ENCODE measurements around the gene TSPO2. TPM values are rescaled to one million over a fixed set of nuclear protein-coding genes. Genes with fewer than 3 reads are reported as not detected.
A peak's percentile ranks its signal among the peaks of the same experiment; 100 is the strongest.

TSPO2 gene
- total and polyA plus RNA-seq, 2 of the 13 experiments (the other 11 are each of a cell fraction or from before 2014, with no cell fraction given) = 0.55 TPM; not detected in 1

- TF ChIP-seq, protein P1, sequence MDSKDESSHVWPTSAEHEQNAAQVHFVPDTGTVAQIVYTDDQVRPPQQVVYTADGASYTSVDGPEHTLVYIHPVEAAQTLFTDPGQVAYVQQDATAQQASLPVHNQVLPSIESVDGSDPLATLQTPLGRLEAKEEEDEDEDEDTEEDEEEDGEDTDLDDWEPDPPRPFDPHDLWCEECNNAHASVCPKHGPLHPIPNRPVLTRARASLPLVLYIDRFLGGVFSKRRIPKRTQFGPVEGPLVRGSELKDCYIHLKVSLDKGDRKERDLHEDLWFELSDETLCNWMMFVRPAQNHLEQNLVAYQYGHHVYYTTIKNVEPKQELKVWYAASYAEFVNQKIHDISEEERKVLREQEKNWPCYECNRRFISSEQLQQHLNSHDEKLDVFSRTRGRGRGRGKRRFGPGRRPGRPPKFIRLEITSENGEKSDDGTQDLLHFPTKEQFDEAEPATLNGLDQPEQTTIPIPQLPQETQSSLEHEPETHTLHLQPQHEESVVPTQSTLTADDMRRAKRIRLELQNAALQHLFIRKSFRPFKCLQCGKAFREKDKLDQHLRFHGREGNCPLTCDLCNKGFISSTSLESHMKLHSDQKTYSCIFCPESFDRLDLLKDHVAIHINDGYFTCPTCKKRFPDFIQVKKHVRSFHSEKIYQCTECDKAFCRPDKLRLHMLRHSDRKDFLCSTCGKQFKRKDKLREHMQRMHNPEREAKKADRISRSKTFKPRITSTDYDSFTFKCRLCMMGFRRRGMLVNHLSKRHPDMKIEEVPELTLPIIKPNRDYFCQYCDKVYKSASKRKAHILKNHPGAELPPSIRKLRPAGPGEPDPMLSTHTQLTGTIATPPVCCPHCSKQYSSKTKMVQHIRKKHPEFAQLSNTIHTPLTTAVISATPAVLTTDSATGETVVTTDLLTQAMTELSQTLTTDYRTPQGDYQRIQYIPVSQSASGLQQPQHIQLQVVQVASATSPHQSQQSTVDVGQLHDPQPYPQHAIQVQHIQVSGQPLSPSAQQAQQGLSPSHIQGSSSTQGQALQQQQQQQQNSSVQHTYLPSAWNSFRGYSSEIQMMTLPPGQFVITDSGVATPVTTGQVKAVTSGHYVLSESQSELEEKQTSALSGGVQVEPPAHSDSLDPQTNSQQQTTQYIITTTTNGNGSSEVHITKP (CRISPR knock-in tag; IDR thresholded peaks at IDR 0.05; ENCODE audit: low read depth) = peak; percentile 94
- TF ChIP-seq TOE1 (CRISPR knock-in tag; IDR thresholded peaks at IDR 0.05) (no peak), FOXO1 (CRISPR knock-in tag; IDR thresholded peaks at IDR 0.05) (peak; percentile 54; the same call in 1 of the 2 replicates), PTBP1 (IDR thresholded peaks at IDR 0.05; ENCODE audit: low read depth, low read length, poor library complexity, severe bottlenecking) (no peak), HDAC2 (CRISPR knock-in tag; IDR thresholded peaks at IDR 0.05) (peak; percentile 66; the same call in 1 of the 2 replicates), LCORL (IDR thresholded peaks at IDR 0.05) (no peak), LCORL (CRISPR knock-in tag; IDR thresholded peaks at IDR 0.05) (peak; percentile 82), ZNF317 (CRISPR knock-in tag; IDR thresholded peaks at IDR 0.05) (peak; percentile 41; the same call in 1 of the 2 replicates), TRIM24 (CRISPR knock-in tag; IDR thresholded peaks at IDR 0.05) (no peak), ZNF101 (CRISPR knock-in tag; IDR thresholded peaks at IDR 0.05; ENCODE audit: borderline replicate concordance, low read depth) (no peak), KDM2A (CRISPR knock-in tag; IDR thresholded peaks at IDR 0.05; ENCODE audit: borderline replicate concordance, low read depth) (no peak; the same call in 1 of the 2 replicates), MYNN (CRISPR knock-in tag; IDR thresholded peaks at IDR 0.05; ENCODE audit: low read depth) (no peak), RBFOX2 (IDR thresholded peaks at IDR 0.05; ENCODE audit: low read depth, low read length) (peak; percentile 66), XRCC5 (optimal IDR thresholded peaks at IDR 0.05; ENCODE audit: low read length) (peak; percentile 54), ATM (IDR thresholded peaks at IDR 0.05; ENCODE audit: borderline replicate concordance) (no peak), ZNF12 (CRISPR knock-in tag; IDR thresholded peaks at IDR 0.05) (no peak), PRDM4 (CRISPR knock-in tag; IDR thresholded peaks at IDR 0.05; ENCODE audit: borderline replicate concordance) (no peak), TCF12 (IDR thresholded peaks at IDR 0.05) (no peak), TCF12 (CRISPR knock-in tag; IDR thresholded peaks at IDR 0.05) (peak; percentile 86; the same call in 1 of the 2 replicates)
- TF ChIP-seq, protein P2, sequence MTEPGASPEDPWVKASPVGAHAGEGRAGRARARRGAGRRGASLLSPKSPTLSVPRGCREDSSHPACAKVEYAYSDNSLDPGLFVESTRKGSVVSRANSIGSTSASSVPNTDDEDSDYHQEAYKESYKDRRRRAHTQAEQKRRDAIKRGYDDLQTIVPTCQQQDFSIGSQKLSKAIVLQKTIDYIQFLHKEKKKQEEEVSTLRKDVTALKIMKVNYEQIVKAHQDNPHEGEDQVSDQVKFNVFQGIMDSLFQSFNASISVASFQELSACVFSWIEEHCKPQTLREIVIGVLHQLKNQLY (CRISPR knock-in tag; IDR thresholded peaks at IDR 0.05) = 0 out of 2 replicates have a peak, but pooled peaks have one; percentile 12
- TF ChIP-seq, protein P3, sequence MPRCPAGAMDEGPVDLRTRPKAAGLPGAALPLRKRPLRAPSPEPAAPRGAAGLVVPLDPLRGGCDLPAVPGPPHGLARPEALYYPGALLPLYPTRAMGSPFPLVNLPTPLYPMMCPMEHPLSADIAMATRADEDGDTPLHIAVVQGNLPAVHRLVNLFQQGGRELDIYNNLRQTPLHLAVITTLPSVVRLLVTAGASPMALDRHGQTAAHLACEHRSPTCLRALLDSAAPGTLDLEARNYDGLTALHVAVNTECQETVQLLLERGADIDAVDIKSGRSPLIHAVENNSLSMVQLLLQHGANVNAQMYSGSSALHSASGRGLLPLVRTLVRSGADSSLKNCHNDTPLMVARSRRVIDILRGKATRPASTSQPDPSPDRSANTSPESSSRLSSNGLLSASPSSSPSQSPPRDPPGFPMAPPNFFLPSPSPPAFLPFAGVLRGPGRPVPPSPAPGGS (CRISPR knock-in tag; IDR thresholded peaks at IDR 0.05) = peak; percentile 69; the same call in 1 of the 2 replicates
These were observed 1.9 kb upstream of the TSPO2 start (continued) for GRCh38 chr6:41040101-41040939.

All from HepG2 (cell line).